G401 (cell line): ENCODE results near the gene EHD4. TPM values are rescaled to one million over a fixed set of nuclear protein-coding genes. Genes with fewer than 3 reads are reported as not detected.

Experiments used
- DNase-seq: peaks from one replicate; pipeline ENCODE4 v3.0.0-alpha.2; 2015; ENCODE audit warnings: low spot score
- in situ Hi-C: cut with HindIII; loops from 2 replicates; pipeline ENCODE4 v1.10.0; 2016; ENCODE audit warnings: low sequenced_read_pairs, mixed read lengths
- total RNA-seq: library from RNA; depleted of rRNA; stranded (reverse); fragments of >200 nt; shearing (Covaris generic); gene quantifications from 2 replicates; pipeline ENCODE4 v1.2.3, GENCODE V29; 2014

EHD4 gene
- total RNA-seq, 1 experiment from 2014 or later = 8.8 TPM

DNA sequence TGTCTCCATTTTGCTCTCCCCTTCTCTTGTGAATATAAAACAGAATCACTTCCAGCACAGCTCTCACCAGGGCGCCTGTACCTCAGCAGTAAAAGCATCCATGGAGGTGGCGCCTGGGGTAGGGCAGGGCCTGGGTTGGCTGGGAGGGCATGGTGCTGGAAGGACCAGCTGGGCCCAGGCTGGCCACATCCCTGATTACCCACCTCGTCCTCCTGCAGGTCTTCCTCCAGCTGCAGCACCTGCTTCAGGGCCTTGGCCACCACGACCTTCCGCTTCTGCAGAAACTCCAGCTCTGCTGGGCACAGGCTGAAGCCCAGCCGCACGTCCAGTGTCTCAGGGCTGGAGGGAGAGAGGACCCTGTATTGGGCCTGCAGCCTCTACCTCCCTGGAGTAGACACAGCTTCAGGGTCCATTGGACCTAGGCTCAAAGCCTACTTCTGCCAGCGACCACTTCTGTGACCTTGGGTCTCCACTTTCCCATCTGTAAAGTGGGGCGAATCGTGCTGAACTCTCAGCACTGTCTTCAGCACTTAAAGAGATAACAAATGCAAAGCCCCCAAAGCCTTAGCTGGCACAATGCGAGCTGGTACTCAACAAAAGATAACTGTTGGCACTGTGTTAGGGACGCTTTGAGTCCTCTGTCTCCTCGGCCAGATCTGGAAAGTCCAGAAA is 24.7 kb upstream of the EHD4 start:
- in situ Hi-C loops = no loop called here
- no peak for DNase-seq

DNA sequence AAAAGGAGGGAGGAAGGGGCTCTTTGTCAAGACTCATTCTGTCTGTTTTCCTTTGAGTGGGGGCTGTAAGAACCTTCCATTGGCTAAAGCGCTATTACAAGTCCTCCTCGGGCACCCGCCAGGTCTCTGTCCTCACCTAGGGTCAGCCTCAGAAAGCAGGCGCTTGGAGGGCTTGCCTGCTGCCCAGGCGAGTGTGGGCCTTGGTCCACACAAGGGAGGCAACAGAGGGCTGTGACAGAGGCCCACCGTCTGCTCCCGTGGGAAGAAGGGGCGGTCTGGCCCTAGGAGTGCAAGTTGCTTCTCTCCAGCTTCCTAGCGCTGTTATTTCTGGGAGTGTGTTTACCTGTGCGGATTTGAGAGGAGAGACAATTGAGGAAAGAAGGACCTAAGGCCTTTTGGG is 24.0 kb upstream of the EHD4 start:
- no peak for DNase-seq
- in situ Hi-C loops = no loop called here

DNA sequence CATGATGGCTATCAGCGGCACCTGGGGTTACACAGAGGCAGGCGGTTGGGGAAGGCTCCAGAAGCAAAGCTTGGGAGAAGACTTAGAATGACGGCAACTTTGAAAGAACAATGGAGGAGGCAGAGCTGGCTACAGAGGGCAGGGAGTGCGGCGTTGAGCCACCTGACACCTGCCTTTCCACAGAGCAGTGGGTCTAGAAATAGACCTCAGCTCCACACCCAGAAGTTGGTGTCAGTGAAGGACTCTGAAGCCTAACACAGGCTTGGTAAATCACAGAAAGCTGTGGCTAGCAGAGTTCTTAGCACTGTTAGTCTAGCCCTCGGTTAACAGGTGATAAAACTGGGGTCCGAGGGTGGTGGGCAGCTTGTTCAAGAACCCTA is 23.1 kb upstream of the EHD4 start:
- no peak for DNase-seq
- in situ Hi-C loops = no loop called here

DNA sequence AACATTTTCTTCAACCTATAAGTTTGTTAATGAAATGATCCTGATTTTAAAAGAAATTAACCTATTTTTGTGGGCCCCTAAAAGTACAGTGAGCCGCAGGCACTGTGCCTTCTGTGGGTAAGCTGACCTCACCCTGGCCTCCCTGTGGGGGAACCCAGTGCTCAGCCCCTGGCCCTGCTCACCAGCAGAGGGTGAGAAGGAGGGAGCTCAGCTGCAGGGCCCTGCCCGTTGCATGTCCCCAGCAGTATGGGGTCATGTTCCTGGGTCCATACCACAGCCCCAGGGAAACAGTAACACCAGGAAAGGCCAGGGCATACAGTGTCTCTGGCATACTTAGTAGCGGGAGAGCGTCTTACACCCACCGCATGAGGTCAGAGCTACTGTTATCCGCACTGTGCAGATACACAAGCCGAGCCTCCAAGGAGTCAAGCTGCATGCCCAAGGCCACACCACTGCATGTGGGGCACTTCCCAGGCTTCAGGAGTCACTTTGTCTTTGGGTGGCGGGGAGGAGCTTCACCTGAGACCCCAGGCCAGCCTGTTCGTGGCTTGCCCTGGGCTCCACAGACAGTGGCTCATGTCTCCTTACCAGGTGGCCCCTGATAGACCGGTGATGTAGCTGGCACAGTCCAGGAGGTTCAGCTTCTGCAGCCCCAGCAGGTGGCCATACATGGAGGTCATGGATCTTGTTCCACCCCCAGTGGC is 22.6 kb upstream of the EHD4 start:
- in situ Hi-C loops = no loop called here
- DNase-seq = no peak

DNA sequence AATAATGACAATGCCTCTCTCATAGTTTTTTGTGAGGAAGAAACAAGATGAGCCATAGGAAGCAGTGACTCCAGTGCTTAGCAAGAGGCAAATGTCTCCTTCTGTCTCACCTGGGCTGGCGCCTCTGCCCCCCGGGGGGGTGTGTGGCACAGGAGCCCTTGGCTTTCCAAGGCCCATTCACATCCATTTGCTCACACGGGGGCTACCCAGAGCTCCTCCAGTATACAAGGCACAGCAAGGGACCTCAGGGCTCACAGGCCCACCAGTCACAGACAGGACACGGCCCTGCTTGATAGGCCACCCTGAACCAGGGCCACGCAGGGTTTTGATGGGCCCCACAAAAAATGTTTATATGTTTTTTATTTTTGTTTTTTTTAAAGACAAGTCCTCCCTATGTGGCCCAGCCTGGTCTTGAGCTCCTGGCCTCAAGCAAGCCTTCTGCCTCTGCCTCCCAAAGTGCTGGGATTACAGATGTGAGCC is 21.9 kb upstream of the EHD4 start:
- no peak for DNase-seq
- in situ Hi-C loops = no loop called here

DNA sequence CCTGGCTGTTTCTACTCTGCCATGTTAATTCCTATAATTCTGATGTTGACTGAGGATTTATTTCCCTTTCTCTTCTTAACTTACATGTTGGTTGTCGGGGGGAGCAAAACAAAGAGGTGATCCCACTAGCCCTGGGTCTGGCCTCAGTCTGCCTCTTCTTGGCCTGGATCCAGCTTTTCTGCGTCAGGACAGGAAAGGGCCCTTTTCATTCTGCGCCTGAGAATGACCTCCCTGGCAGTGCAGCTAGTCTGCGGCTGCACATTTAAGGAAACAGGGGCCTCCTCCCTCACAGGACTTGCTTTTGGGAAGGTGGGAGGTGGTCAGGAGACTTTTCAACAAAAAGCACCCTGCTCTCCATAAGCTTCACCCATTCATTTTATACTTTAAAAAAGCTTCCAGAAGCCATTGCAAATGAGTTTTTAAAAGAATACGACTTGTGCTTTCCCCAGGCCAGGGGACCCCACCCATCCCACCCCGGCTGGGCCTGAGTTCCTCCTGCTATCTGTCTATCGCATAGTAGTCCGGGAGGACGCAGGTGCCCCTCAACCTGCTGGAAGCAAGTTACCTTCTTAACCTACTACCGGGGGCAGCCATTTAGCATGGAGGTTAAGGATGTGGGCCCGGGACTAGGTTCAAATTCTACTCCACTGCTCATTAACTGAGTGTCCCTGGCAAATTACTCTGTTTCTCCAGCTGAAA is 21.3 kb upstream of the EHD4 start:
- DNase-seq = no peak
- in situ Hi-C loops = no loop called here

DNA sequence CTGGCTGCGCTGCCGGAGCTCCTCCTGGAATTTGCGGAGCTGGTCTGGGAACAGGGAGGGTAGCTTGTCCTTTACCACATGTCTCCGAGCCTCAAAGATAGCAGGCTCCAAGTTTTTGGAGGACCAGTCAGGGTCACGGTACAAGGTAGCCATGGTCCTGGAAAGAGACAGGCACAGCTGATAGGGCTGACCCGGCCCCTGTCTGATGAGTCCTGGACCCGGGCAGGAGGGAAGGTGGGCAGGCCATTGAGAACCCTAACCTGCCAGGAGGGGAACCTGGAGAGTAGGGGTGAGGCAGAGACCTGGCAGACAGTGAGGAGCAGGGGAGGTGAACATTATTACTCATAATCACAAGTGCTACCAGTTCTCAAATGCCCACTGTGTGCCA is 20.4 kb upstream of the EHD4 start:
- in situ Hi-C loops = no loop called here
- DNase-seq = no peak

DNA sequence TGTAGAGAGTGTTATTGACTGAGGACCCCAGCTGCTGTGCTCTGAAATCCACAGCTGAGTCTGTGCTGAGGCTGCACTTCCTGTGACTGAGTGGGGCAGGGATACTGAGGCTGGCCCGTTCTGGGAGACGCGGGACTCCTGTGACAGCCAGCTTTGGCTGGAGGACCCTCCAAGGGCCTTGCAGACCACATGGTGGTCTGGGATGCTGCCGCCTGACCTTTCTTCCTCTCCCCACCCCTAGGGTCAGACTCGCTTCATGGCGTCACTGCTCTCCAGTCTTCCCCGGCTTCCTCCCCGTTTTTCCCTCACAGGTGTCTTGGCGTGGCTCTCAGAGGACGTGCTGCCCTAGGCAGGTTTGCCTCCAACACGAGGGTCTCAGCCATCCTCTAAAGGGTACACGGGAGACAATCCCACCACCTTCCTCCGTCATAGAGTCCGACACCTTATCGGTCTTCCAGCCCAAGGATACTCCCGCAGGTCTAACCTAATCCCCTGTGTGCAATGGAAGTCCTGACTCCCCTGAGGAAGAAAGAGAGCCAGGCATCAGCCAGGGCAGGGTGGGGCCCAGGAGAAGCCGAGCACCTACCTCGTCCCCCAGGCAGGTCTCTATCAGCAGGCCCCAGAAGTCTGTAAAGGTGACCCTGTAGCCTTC is 19.9 kb upstream of the EHD4 start:
- in situ Hi-C loops = no loop called here
- no peak for DNase-seq

DNA sequence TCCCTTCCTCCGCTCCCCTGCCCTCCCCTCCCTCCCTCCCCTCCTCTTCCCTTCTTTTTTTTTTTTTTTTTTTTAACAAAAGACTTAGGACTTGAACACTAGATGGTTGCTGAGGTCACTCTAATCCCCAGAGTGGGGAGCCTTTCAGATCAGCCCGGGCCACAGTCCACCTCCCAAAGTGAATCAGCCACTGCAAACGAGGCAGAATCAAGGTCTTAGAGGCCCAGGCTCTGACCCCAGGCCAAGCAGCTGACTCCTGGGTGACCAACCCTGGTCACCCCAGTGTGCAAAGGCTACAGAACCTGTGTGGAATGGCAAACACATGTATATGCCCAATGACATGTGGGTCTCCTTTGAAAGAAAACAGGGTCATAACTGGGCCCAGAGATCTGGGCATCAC is 18.3 kb upstream of the EHD4 start:
- no peak for DNase-seq
- in situ Hi-C loops = no loop called here

DNA sequence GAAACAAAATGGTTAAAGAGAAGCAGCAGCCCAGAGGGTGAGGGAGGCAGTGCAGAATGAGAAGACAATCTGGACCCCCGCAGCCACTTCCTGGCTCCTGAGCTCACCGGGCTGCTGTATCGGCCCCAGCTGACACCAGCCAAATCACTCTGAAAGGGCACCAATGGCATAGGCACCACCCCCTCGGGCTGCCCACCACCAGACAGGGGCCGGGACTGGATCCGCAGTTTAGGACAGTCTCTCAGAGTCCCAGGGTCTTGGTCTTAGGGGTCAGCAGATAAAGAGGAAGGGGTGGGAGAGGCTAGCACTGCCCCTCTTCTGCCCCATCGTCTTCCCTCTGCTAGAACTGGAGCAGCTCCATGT is 17.9 kb upstream of the EHD4 start:
- in situ Hi-C loops = no loop called here
- DNase-seq = no peak

DNA sequence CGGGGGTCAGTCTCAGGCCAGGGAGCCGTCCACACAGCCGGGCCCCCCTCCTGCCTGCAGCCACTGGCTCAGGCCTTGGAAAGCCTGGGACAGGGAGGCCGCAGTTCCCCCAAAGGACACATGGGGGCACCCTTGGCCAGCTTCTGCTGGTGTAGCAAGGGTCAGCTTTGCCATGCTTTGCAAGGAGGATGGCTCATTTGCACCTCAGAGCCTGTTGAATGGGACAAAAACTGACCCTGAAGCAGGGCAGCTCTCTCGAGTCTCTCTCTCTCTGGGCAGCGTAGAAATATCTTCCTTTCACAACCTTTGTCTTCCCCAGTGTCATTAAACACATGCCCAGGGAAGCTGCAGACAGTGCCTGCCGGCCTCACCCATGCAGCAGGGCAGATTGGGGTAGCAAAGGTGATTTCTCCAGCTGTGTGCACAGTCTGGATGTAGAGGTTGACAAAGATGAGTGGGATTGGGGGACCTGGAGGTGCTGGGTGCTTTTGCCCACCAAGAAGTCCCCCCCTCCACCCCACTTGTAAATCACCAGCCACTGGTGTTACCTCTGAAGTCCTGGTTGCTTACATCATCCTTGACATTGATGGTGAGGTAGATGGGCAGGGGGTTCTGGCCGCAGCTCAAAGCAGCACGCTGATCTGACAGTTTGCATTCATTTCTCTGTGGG is 17.4 kb upstream of the EHD4 start:
- in situ Hi-C loops = no loop called here
- peak; percentile 77 for DNase-seq

DNA sequence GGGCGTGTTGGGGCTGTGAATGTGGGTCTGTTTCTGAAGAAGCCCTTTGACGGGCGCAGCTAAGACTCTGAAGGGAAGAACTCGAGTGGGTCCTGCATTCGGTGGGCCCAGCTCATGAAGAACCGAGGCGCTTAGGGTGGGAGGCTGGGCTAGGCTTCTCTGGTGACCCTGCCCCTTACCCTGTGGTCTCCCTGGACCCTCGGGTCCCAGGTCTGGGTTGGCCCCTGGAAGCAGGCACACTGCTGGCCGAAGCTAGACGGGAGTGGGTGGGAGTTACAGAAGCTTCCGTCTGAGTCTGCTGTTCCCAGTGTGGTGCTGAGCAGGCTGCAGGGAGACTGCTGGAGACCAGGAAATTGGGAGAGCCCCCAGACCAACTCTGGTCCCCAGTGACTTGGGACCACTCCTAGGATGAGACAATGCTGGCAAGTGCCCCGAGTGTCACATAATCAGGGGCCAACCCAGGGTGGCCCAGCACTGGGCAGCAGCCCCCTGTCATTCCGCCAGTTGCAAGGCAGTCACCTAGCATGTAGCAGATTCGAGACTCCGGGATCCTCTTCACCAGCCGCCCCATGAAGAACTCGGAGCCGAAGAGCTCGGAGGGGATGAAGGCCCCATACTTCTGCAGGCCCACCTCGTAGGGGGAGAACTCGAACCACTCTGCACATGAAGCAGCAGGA is 16.7 kb upstream of the EHD4 start:
- in situ Hi-C loops = no loop called here
- DNase-seq = no peak

DNA sequence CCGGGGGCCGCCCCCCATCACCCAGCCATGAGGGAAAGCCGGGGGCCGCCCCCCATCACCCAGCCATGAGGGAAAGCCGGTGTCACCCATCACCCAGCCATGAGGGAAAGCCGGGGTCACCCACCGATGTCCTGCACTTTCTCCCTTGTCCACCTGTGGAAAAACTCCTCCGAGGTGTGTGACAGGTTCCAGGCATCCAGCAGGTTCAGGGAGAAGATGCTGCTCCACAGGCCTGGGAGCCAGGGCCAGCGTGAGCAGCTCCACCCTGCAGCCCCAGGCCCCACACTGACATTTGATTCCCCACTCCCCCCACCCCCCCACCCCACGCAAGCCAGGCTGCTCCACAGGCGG is 15.5 kb upstream of the EHD4 start:
- DNase-seq = no peak
- in situ Hi-C loops = no loop called here

DNA sequence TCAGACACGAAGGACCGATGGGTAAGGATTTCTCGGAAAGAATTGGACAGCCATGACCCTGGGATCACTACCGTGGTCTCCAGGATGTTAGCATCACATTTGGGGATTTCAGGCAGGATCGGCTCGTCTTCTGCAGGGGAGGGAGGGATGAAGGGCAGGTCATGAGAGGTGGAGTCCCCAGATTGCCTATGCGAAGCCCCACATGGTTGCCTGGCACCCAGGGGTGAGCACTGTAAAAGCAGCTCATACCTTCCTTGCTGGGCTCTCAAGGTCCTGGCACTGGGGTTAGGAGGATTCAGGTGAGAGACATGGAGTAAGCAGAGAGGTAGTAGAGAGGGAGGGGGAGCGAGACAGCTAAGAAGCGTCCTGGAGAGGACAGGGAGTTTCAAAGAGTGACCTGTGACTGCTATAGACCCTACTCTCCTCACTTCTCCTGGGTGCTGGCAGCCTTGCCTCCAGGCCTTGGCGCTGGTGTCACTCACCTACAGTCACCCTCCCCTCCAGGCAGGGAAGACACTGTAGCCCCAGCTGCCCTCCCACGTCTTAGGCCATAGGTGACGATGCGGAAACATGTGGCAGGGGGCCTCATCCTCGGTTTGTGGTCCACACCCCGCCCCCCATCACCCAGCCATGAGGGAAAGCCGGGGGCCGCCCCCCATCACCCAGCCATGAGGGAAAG is 15.0 kb upstream of the EHD4 start:
- no peak for DNase-seq
- in situ Hi-C loops = no loop called here

DNA sequence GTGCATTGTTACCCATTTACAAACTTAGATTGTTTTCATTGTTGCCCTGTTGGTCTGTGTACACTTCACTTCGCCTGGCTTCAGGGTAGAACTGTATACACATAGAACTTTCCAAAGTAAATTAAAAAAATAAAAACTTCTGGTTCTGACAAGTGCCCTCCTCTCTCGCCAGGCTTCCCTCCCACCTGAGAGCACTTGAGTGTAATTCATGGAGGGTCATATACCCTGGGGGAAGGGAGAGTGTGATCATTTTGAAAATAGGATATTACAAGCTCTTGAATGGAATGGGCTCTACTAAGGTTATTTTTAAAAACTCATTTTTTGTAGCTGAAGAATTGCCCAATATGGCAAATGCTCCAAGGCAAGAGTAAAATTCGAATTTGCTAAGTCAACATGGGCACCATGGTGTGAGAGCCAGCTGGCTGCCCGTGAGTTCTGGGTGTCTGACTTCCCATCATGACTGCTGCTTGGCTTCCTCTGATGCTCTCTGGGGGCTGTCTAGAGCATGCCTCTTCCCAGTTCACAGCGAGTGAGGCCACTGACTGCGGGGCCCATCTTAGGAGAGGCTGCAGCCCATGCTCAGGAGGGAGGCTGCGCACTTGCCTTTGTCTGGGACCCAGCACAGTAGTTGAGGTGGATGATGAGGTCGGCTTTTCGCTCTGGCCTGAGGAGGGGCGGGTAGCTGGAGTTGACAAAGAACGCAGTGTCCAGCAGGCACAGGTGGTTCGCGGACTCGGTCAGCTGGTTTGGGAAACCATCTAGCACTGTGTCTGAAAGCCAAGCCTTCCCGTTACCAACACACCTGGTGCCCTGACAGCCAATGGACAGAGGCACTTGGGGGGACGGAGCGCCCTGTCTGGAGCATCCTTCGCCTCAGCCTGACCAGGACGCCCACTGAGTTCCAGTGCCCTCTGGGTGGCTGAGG is 13.1 kb upstream of the EHD4 start:
- in situ Hi-C loops = no loop called here
- DNase-seq = no peak

DNA sequence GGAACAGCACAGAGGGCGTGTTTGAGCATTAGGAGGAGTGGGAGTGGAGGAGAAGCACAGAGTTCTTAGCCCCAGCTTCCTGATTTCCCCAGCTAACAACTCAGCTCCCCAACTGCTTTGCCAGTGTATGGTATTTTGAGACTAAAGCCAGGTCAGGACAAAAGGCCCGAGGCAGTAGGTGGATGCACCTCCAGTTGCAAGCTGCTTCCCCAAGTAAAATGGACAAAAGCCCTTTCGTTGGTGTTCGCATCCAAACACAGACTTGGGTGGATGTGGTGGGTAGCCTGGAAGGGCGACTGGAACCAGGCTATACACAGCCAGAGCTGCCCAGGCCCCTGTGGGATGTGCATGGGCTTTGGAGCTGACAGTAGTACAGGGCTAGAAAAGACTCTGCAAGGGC is 12.3 kb upstream of the EHD4 start:
- no peak for DNase-seq
- in situ Hi-C loops = no loop called here

DNA sequence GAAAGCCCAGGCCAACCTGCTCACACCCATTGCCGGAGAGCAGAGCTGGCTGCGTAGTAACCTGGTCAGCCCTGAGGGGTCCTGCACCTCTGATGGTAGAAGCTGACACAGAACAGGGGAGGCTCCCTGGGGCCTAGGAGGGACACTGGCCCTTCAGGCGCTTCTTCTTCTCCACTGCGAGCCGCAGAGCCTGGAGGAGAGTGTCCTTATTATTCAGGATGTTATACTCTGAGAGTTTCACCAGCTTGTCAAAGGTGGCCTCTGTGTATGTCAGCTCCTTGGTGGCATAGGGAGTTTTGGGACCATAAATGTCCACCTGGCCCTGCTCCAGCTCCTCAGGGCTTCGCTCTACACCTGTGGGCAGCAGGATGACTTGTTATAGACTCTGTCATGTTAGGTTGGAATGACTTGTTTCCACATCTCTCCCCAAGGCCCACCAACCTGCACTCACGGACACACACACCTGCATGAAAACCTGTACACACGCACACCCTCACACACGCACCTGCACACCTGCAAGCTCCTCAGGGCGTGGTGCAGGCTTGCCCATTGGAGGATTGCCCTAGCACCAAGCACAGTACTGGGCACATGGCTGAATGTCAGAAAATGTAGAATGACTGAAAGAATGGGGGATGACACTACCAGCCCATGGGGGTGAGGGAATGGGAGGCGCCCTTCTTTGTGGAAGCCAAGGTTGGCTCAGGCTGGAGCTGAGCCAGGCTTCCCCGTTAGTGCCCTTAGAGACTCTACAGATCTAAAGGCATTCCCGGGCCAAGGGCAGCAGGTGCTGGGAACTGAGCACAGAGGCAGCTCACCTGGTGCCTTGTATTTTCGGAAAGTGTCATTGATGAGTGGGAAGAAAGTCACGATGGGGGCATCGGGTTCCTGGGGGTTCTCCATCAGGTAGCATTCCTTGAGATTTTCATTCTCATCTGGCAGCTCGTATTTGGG is 11.5 kb upstream of the EHD4 start:
- DNase-seq = no peak
- in situ Hi-C loops = no loop called here
